NCI-H146 treated with DMSO at 0.1 percent for 48 hours (cell line): Measurements from ENCODE around the gene KIRREL3.

Experiments used
- DNase-seq: peaks from one replicate; lab custom pipeline; 2025; ENCODE audit not compliant: unreplicated experiment; lab: John Stamatoyannopoulos, UW

KIRREL3 gene

GRCh38 chr11:126611438-126611837 lies 389.1 kb downstream of the KIRREL3 start:
- no peak for DNase-seq

GRCh38 chr11:126608658-126609057 lies 391.9 kb downstream of the KIRREL3 start:
- DNase-seq: no peak

GRCh38 chr11:126607776-126608541 lies 392.6 kb downstream of the KIRREL3 start:
- DNase-seq: peak; percentile 82

GRCh38 chr11:126607374-126607773 lies 393.2 kb downstream of the KIRREL3 start:
- peak; percentile 83 for DNase-seq

GRCh38 chr11:126606484-126606883 lies 394.1 kb downstream of the KIRREL3 start:
- DNase-seq: no peak

- DNase-seq: peak; percentile 38
Measured at GRCh38 chr11:126604461-126604860, 396.1 kb downstream of the KIRREL3 start.

GRCh38 chr11:126603486-126603885 lies 397.1 kb downstream of the KIRREL3 start:
- no peak for DNase-seq

GRCh38 chr11:126602993-126603392 lies 397.6 kb downstream of the KIRREL3 start:
- DNase-seq: no peak

GRCh38 chr11:126602349-126602940 lies 398.1 kb downstream of the KIRREL3 start:
- DNase-seq: no peak

GRCh38 chr11:126601550-126602215 lies 398.9 kb downstream of the KIRREL3 start:
- DNase-seq: peak; percentile 93

GRCh38 chr11:126601136-126601535 lies 399.4 kb downstream of the KIRREL3 start:
- peak; percentile 40 for DNase-seq

GRCh38 chr11:126599217-126599897 lies 401.2 kb downstream of the KIRREL3 start:
- DNase-seq: no peak

GRCh38 chr11:126598344-126599216 lies 402.0 kb downstream of the KIRREL3 start:
- DNase-seq: no peak

GRCh38 chr11:126597041-126597440 lies 403.5 kb downstream of the KIRREL3 start:
- DNase-seq: no peak

GRCh38 chr11:126596474-126596873 lies 404.1 kb downstream of the KIRREL3 start:
- no peak for DNase-seq

- DNase-seq: no peak
Measured at GRCh38 chr11:126595560-126595959, 405.0 kb downstream of the KIRREL3 start.

GRCh38 chr11:126594921-126595367 lies 405.6 kb downstream of the KIRREL3 start:
- DNase-seq: no peak

GRCh38 chr11:126592496-126593410 lies 407.8 kb downstream of the KIRREL3 start:
- DNase-seq: peak; percentile 80

- no peak for DNase-seq
Measured at GRCh38 chr11:126591966-126592489, 408.5 kb downstream of the KIRREL3 start.
